GM18507 (cell line): ENCODE data around the gene FOXC1.

Experiments used
- DNase-seq: peaks from one replicate; pipeline ENCODE4 v3.0.0; 2011; ENCODE audit warnings: low read depth; ENCODE audit not compliant: insufficient read length; ENCODE audit errors: extremely low spot score
- FAIRE-seq: peaks from 2 replicates; lab custom pipeline; 2011; peaks lifted over from hg19 to GRCh38; lab: Jason Lieb, UNC

The FOXC1 gene

DNA sequence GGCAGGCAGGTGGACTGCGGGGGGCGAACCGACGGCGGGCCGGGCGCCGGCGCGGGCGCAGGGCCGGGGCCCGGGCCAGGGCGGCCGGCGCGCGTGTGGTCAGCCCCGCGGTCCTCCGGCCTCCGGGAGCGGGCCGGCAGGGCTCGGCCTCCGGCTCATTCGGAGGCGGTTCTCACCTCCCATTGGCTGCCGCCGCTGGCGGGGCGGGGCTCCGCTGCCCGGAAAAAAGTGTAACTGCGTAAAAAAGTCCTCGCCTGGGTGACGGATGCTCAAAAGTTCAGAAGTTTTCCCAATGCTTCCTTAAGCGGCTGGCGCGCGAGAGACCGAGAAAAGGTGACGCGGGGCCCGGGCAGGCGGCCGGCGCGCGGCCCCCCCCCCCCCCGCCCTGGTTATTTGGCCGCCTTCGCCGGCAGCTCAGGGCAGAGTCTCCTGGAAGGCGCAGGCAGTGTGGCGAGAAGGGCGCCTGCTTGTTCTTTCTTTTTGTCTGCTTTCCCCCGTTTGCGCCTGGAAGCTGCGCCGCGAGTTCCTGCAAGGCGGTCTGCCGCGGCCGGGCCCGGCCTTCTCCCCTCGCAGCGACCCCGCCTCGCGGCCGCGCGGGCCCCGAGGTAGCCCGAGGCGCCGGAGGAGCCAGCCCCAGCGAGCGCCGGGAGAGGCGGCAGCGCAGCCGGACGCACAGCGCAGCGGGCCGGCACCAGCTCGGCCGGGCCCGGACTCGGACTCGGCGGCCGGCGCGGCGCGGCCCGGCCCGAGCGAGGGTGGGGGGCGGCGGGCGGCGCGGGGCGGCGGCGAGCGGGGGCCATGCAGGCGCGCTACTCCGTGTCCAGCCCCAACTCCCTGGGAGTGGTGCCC lies at the start of gene FOXC1:
TSS of gene FOXC1 (plus strand) at position 268 of the 849 bp plus-strand sequence. CDS start at position 799, 531 bp downstream.
- peak; percentile 81 for DNase-seq

DNA sequence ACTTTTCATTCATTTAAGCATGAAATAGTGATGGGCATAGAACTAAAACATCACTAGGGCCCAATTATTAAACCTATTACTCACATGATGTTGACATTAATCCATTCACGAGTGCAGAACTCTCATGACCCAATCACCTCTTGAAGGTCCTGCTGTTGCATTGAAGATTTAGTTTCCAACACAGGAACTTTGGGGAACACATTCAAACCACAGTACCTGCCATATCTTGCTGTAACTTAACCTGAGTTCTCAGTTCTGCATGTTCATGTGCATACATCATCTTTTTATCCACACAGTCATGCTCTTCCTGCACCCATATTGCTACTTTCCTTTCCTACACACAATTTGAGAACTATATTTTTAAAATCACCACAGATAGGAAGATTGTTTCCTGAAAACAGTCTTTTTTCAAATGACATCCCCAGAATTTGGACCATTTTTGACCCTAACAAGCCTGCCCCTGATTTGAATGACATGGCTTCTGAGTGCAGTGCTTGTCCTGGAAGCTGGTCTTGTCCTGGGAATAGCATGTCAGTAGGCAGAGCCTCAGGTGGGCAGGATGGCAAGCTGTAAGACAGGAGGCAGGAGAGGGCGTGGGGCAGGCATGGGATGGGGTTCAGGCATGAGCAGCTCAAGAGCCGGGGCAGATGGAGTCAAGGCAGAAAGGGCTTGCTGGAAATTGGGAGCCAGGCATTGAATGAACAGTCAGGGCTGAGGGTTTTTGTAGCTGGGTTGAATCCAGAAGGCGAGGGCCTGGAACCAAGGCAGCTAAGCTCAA lies 49.2 kb upstream of the FOXC1 start:
- no peak for FAIRE-seq
- no peak for DNase-seq

More for the DNA sequence above, at the start of gene FOXC1:
- FAIRE-seq = peak; percentile 39

DNA sequence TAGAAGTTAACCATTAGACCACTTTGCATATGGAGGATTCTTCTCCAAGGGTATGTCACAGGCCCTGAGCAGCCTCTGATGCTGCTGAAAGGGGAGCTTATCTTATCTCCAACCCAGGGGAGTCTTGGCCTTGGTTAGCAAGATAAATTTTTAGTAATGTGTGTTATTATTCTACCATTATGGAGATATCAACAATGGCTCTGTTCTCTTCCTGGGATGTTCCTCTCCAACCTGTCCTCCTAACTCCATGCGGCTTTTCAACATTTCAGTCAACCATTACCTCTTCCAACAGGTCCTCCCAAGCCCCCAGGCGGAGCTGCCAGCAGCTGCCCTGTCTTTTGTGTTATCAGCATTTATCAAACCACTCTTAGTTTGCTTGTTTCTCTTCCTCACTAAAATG lies 48.4 kb upstream of the FOXC1 start:
- FAIRE-seq = no peak

GRCh38 chr6:1562171-1562955 lies 47.4 kb upstream of the FOXC1 start:
- no peak for FAIRE-seq

More for the DNA sequence above, 48.4 kb upstream of the FOXC1 start:
- DNase-seq = no peak

GRCh38 chr6:1569377-1569776 lies 40.3 kb upstream of the FOXC1 start:
- DNase-seq (no peak), FAIRE-seq (no peak)

More at GRCh38 chr6:1562171-1562955, 47.4 kb upstream of the FOXC1 start:
- no peak for DNase-seq

DNA sequence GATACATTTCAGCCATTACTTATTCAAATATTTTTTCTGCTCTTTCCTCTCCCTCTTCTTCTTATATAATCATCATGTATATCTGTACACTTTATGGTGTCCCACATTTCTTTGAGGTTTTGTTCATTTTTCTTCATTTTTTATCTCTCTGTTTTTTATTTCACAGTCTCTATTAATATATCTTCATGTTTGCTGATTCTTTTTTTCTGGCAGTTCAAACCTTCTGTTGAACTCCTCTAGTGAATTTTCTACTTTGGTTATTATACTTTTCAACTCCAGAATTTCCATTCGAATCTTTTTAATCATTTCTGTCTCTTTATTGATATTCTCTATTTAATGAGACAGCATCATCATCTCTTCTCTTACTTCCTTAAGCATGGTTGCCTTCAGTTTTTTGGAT lies 38.9 kb upstream of the FOXC1 start:
- no peak for DNase-seq
- FAIRE-seq = no peak

DNA sequence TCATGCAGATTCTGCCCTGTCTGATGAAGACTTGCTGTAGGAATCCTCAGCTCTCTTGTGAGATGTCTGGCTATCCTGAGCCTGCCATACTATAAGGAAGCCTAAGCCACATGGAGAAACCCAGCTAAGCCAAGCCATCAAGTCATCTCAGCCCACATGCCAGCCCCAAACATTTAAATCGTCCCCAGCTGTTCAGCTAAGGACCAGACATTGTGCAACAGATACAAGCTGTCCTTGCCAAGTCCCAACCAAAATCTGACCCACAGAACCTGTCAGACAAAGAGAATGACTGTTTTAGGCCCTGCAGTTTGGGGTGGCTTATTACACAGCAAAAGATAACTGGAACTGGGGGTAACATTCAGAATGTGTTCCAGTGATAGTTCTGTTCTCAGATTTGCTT lies 36.8 kb upstream of the FOXC1 start:
- DNase-seq (no peak), FAIRE-seq (no peak)

DNA sequence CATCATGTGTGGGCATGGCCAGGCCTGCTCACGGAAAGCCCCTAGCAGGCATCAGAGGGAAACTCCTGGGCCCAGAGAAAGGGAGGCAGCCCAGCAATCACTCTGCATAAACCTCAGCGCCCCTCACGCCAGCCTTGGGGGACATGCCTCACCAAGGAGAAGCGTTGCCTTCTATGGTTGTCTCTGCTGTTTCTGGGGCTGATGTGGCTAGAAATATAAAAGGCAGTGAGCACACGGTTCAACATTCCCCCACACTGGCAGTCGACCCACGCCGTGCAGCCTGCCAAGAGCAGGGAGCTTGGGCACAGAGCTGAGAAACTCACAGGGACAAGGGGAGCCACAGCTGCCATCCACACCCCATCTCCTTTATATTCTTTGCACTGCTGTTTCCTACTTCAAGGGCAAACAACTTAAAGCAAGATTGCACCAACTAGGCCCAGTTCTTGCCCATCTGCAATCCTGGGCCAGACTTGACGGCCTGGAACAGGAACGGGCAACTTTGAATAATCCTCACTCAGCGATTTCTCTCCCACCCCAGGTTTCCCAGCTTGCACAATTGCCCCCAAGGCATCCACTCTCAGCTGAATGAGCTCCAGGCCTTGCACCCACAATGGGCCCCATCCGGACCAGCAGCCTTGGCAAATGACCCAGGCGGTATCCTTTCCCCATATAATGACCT lies 35.5 kb upstream of the FOXC1 start:
- FAIRE-seq (no peak), DNase-seq (no peak)

GRCh38 chr6:1574890-1575209 lies 34.9 kb upstream of the FOXC1 start:
- no peak for DNase-seq
- no peak for FAIRE-seq

GRCh38 chr6:1575210-1576041 lies 34.3 kb upstream of the FOXC1 start:
- no peak for DNase-seq
- no peak for FAIRE-seq

DNA sequence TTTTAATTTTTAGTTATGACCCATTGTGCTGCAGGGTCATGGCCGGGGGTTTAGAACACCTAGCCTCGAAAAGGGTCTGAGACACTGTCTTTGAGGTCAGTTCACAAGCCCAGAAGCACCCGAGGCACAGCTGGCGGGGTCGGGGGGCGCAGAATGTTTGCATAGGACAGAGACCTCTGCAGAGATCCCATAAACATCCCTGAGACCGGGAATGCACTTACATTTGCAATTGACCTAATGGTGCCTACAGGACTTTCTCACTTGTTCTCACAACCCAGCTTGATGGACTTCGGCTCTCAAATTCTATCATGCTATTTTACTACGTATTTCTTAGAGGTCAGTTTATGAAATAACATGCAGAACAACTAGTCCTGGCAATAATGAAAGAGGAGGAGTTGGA lies 33.5 kb upstream of the FOXC1 start:
- DNase-seq (no peak), FAIRE-seq (no peak)

DNA sequence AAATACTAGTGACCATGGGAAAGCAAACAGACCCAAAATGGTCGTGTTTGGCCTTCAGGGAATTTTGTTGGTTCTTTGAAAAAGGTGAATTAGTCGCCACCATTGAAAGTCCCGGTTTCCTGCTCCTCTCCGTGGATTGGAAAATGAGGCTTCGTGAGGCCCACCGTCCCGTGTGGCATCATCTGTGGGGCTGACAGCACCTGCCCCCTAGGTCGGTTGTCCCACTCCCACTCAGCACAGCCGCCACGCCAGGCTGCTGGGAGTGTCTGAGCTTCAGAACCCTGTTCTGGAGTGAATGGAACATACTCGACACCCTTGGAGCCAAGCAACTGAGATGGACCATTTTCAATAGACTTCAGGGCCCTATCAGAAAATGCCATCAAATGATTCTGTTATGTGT lies 33.0 kb upstream of the FOXC1 start:
- FAIRE-seq = no peak

GRCh38 chr6:1577146-1577680 lies 32.5 kb upstream of the FOXC1 start:
- DNase-seq (no peak), FAIRE-seq (no peak)

More for the DNA sequence above, 33.0 kb upstream of the FOXC1 start:
- no peak for DNase-seq

GRCh38 chr6:1577896-1578745 lies 31.6 kb upstream of the FOXC1 start:
- DNase-seq (no peak), FAIRE-seq (peak; percentile 70)

- FAIRE-seq (no peak), DNase-seq (no peak)
Observed at GRCh38 chr6:1579096-1579495, 30.6 kb upstream of the FOXC1 start.

DNA sequence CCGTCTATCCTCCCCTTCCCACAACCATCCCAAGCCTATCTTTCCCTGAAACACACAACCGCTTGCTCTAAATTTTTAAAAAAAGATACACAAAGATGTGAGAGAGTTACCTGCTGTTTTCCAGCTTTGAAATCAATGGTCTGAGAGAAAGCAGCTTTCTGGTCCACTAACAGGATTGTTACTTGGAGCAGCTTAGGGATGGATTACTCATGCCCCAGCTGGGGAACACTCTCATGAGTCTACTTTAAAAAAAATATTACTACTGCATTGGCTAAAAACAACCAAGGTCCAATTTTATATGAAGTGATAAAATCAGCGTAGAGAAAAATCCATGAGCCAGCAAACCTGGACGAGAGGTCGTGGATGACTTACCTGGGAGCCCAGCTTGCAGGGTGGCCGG lies 29.6 kb upstream of the FOXC1 start:
- DNase-seq (no peak), FAIRE-seq (no peak)

- no peak for DNase-seq
- no peak for FAIRE-seq
Observed at GRCh38 chr6:1580585-1580984, 29.1 kb upstream of the FOXC1 start.
